H9 (cell line): ENCODE measurements around the gene CORIN. TPM values are rescaled to one million over a fixed set of nuclear protein-coding genes. Genes with fewer than 3 reads are reported as not detected.

Experiments used
- DNase-seq: peaks from one replicate; pipeline ENCODE4 v3.0.0-alpha.2; 2017
- H2AFZ ChIP-seq: one replicate; pipeline ENCODE4 v1.6.1; 2013; ENCODE audit warnings: mild to moderate bottlenecking, low read length, control low read depth, moderate library complexity
- H2AK5ac ChIP-seq: 2 replicates; pipeline ENCODE4 v1.6.1; 2013; ENCODE audit warnings: low read length, control low read depth, mixed read lengths; ENCODE audit not compliant: insufficient read length
- H2BK120ac ChIP-seq: one replicate; pipeline ENCODE4 v1.6.1; 2013; ENCODE audit warnings: low read depth, mild to moderate bottlenecking, low read length, control low read depth, inconsistent platforms; ENCODE audit not compliant: poor library complexity, severe bottlenecking
- H2BK12ac ChIP-seq: 2 replicates; pipeline ENCODE4 v1.6.1; 2013; ENCODE audit warnings: low read length, control low read depth, mixed read lengths, low read depth; ENCODE audit not compliant: insufficient read length
- H2BK15ac ChIP-seq: 2 replicates; pipeline ENCODE4 v1.6.1; 2013; ENCODE audit warnings: low read depth, low read length, control low read depth
- H2BK20ac ChIP-seq: one replicate; pipeline ENCODE4 v1.6.1; 2013; ENCODE audit warnings: low read depth, mild to moderate bottlenecking, low read length, control low read depth, inconsistent platforms; ENCODE audit not compliant: poor library complexity, severe bottlenecking
- H2BK5ac ChIP-seq: 2 replicates; pipeline ENCODE4 v1.6.1; 2013; ENCODE audit warnings: low read length, control low read depth, mixed read lengths; ENCODE audit not compliant: insufficient read length
- H3K14ac ChIP-seq: 2 replicates; pipeline ENCODE4 v1.6.1; 2013; ENCODE audit warnings: low read length, control low read depth; ENCODE audit not compliant: insufficient read depth
- H3K18ac ChIP-seq: 2 replicates; pipeline ENCODE4 v1.6.1; 2013; ENCODE audit warnings: low read depth, mild to moderate bottlenecking, mixed read lengths, low read length, control low read depth; ENCODE audit not compliant: insufficient read length
- H3K23ac ChIP-seq: 2 replicates; pipeline ENCODE4 v1.6.1; 2013; ENCODE audit warnings: low read length, control low read depth, mixed read lengths, low read depth; ENCODE audit not compliant: insufficient read length
- H3K23me2 ChIP-seq: 2 replicates; pipeline ENCODE4 v1.6.1; 2013; ENCODE audit warnings: low read depth, mild to moderate bottlenecking, mixed read lengths, low read length, control low read depth; ENCODE audit not compliant: insufficient read length, poor library complexity, severe bottlenecking
- H3K27ac ChIP-seq: 2 replicates; pipeline ENCODE4 v1.5.1; 2013; ENCODE audit warnings: low read length, control low read depth, mixed read lengths, low read depth; ENCODE audit not compliant: insufficient read length
- H3K27me3 ChIP-seq: 2 replicates; pipeline ENCODE4 v1.6.1; 2013; ENCODE audit warnings: low read length, control low read depth, inconsistent platforms; ENCODE audit not compliant: insufficient read depth
- H3K4ac ChIP-seq: 2 replicates; pipeline ENCODE4 v1.6.1; 2013; ENCODE audit warnings: low read depth, mild to moderate bottlenecking, control low read depth, inconsistent platforms, low read length, moderate library complexity
- H3K4me1 ChIP-seq: 2 replicates; pipeline ENCODE4 v1.6.1; 2013; ENCODE audit warnings: low read length, control low read depth, inconsistent platforms; ENCODE audit not compliant: insufficient read depth
- H3K4me2 ChIP-seq: 2 replicates; pipeline ENCODE4 v1.6.1; 2013; ENCODE audit warnings: low read length, control low read depth, mixed read lengths; ENCODE audit not compliant: insufficient read length, insufficient read depth
- H3K56ac ChIP-seq: 2 replicates; pipeline ENCODE4 v1.6.1; 2013; ENCODE audit warnings: low read depth, mild to moderate bottlenecking, mixed read lengths, low read length, control low read depth; ENCODE audit not compliant: insufficient read length
- H3K79me1 ChIP-seq: 2 replicates; pipeline ENCODE4 v1.6.1; 2013; ENCODE audit warnings: low read depth, mild to moderate bottlenecking, moderate library complexity, low read length, control low read depth, inconsistent platforms; ENCODE audit not compliant: insufficient read depth, poor library complexity, severe bottlenecking
- H3K79me2 ChIP-seq: 2 replicates; pipeline ENCODE4 v1.6.1; 2013; ENCODE audit warnings: low read length, control low read depth, inconsistent platforms; ENCODE audit not compliant: insufficient read depth
- H3K9ac ChIP-seq: 2 replicates; pipeline ENCODE4 v1.6.1; 2013; ENCODE audit warnings: low read length, control low read depth, mixed read lengths; ENCODE audit not compliant: insufficient read length; ENCODE audit errors: extremely low read depth
- H3K9me3 ChIP-seq: one replicate; pipeline ENCODE4 v1.6.1; 2013; ENCODE audit warnings: low read depth, low read length, inconsistent platforms; ENCODE audit not compliant: control insufficient read depth
- H3T11ph ChIP-seq: one replicate; pipeline ENCODE4 v1.6.1; 2013; ENCODE audit warnings: mild to moderate bottlenecking, low read length, control low read depth, inconsistent platforms
- H4K20me1 ChIP-seq: one replicate; pipeline ENCODE4 v1.6.1; 2013; ENCODE audit not compliant: control insufficient read depth, insufficient read length, insufficient read depth
- H4K5ac ChIP-seq: 2 replicates; pipeline ENCODE4 v1.6.1; 2013; ENCODE audit warnings: low read depth, mild to moderate bottlenecking, mixed read lengths, low read length, control low read depth; ENCODE audit not compliant: insufficient read length
- H4K8ac ChIP-seq: replicated peaks from 2 replicates; pipeline ENCODE4 v1.6.1; 2013; ENCODE audit warnings: low read length, control low read depth, mixed read lengths, low read depth; ENCODE audit not compliant: insufficient read length
- H4K91ac ChIP-seq: 2 replicates; pipeline ENCODE4 v1.6.1; 2013; ENCODE audit warnings: low read depth, mild to moderate bottlenecking, moderate library complexity, mixed read lengths, low read length, control low read depth; ENCODE audit not compliant: insufficient read length
- H3K27ac Mint-ChIP-seq, 3 experiments: 2 replicates in 2 of 3; 3 replicates in 1 of 3; pipeline ENCODE4 v1.8.0; 2020 to 2021; ENCODE audit warnings: mixed read lengths in 3 of 3, mild to moderate bottlenecking in 1 of 3, moderate library complexity in 1 of 3
- H3K27me3 Mint-ChIP-seq: 2 replicates; pipeline ENCODE4 v1.8.0; 2021; ENCODE audit warnings: low read depth, mild to moderate bottlenecking, moderate library complexity, mixed read lengths
- H3K36me3 Mint-ChIP-seq, 3 experiments: 2 replicates in 2 of 3; 3 replicates in 1 of 3; pipeline ENCODE4 v1.8.0; 2020 to 2021; ENCODE audit warnings: low read depth in 3 of 3, mixed read lengths in 3 of 3; ENCODE audit not compliant: insufficient read depth in 1 of 3
- H3K4me1 Mint-ChIP-seq, 2 experiments: 2 replicates each; pipeline ENCODE4 v1.8.0; 2020; ENCODE audit warnings: mixed read lengths in 2 of 2
- H3K4me3 Mint-ChIP-seq, 2 experiments: 2 replicates in 1 of 2; 3 replicates in 1 of 2; pipeline ENCODE4 v1.8.0; 2020 to 2021; ENCODE audit warnings: mild to moderate bottlenecking in 2 of 2, mixed read lengths in 2 of 2, moderate library complexity in 1 of 2
- H3K9me3 Mint-ChIP-seq, 2 experiments: 2 replicates in 1 of 2; 3 replicates in 1 of 2; pipeline ENCODE4 v1.8.0; 2020; ENCODE audit warnings: mild to moderate bottlenecking in 2 of 2, mixed read lengths in 2 of 2, moderate library complexity in 1 of 2
- WGBS: extraction: QIAGEN DNeasy Blood & Tissue Kit; methylation state at CpG from one replicate; pipeline ENCODE4 v1.1.7; 2013; ENCODE audit warnings: missing lambda C conversion rate, low lambda C conversion rate, mixed read lengths; ENCODE audit not compliant: insufficient read length; ENCODE audit errors: extremely low coverage; 5-methylcytosine and 5-hydroxymethylcytosine counted together
- total RNA-seq: library from RNA; stranded (reverse); gene quantifications from 2 replicates; pipeline ENCODE4 v1.2.1, GENCODE V29; 2021
- TF ChIP-seq, protein P1 (sequence below): fragments of 200-600 bp; sonication (generic); conservative IDR thresholded peaks from 3 replicates; pipeline ENCODE4 v1.8.0; 2021; ENCODE audit warnings: antibody characterized with exemption, mild to moderate bottlenecking

CORIN gene
- total RNA-seq, 1 experiment from 2014 or later, result 0.39 TPM

DNA sequence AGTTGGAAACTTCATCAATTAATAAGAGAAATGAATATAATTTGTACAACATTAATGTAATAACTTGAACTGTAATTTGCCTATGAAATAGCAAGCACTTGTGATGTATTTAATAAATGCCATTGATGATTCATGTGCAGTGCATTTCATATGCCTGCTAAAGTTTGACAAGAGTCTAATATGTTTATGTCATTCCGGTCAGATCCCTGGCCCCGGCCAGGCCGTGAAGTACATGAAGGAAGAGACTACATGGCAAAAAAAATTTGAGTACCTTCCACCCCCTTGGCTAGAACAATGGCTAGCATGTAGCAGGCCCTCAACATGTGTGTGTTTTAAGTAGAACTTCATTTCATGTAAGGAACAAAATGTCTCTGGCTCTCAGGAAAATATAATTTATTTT is 191.5 kb downstream of the CORIN start:
- Histone ChIP-seq H3K23ac (no peak overlapping the region), H3T11ph (no peak overlapping the region), H2BK120ac (no peak overlapping the region), H3K18ac (no peak overlapping the region), H3K14ac (no peak overlapping the region), H3K27me3 (no peaks in the 10 kb centered on the region), H2BK15ac (no peak overlapping the region), H3K23me2 (no peaks in the 10 kb centered on the region), H3K9ac (no peak overlapping the region), H4K8ac (no peak overlapping the region), H2AFZ (no peak overlapping the region), H3K4me1 (peaks cover 5% of the 10 kb centered on the region), H3K9me3 (no peaks in the 10 kb centered on the region), H2BK20ac (no peak overlapping the region), H2AK5ac (no peak overlapping the region), H3K56ac (no peak overlapping the region), H3K27ac (no peak overlapping the region), H3K79me2 (no peaks in the 10 kb centered on the region), H4K91ac (no peak overlapping the region), H4K20me1 (no peaks in the 10 kb centered on the region), H4K5ac (no peak overlapping the region), H3K4ac (no peak overlapping the region), H3K79me1 (no peaks in the 10 kb centered on the region), H2BK5ac (no peak overlapping the region), H2BK12ac (no peak overlapping the region), H3K4me2 (no peak overlapping the region)
- no peak overlapping the region for H3K4me3 Mint-ChIP-seq
- no peak for DNase-seq
- H3K36me3 Mint-ChIP-seq, result no peaks in the 10 kb centered on the region
- TF ChIP-seq, protein P1, sequence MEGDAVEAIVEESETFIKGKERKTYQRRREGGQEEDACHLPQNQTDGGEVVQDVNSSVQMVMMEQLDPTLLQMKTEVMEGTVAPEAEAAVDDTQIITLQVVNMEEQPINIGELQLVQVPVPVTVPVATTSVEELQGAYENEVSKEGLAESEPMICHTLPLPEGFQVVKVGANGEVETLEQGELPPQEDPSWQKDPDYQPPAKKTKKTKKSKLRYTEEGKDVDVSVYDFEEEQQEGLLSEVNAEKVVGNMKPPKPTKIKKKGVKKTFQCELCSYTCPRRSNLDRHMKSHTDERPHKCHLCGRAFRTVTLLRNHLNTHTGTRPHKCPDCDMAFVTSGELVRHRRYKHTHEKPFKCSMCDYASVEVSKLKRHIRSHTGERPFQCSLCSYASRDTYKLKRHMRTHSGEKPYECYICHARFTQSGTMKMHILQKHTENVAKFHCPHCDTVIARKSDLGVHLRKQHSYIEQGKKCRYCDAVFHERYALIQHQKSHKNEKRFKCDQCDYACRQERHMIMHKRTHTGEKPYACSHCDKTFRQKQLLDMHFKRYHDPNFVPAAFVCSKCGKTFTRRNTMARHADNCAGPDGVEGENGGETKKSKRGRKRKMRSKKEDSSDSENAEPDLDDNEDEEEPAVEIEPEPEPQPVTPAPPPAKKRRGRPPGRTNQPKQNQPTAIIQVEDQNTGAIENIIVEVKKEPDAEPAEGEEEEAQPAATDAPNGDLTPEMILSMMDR, result no peak
- no CpG with 5 or more reads among the region's 3 CpGs for WGBS
- H3K27ac Mint-ChIP-seq, result no peak overlapping the region
- no peaks in the 10 kb centered on the region for H3K9me3 Mint-ChIP-seq
- peaks cover 9 to 10% of the 10 kb centered on the region in 2 experiments for H3K4me1 Mint-ChIP-seq
- no peaks in the 10 kb centered on the region for H3K27me3 Mint-ChIP-seq
